NCI-H2227 treated with DMSO at 0.1 percent for 48 hours (cell line): ENCODE results near the gene JCAD.

ENCODE experiments used
- DNase-seq: peaks from one replicate; lab custom pipeline; 2025; lab: John Stamatoyannopoulos, UW

JCAD gene

GRCh38 chr10:30074090-30074489, 14.7 kb upstream of the JCAD start:
- no peak for DNase-seq

- no peak for DNase-seq
Measured at GRCh38 chr10:30073767-30074060, 14.3 kb upstream of the JCAD start.

GRCh38 chr10:30073045-30073766, 13.8 kb upstream of the JCAD start:
- no peak for DNase-seq

- DNase-seq = no peak
Measured at GRCh38 chr10:30072068-30072467, 12.7 kb upstream of the JCAD start.

GRCh38 chr10:30070001-30070685, 10.8 kb upstream of the JCAD start:
- DNase-seq = no peak

GRCh38 chr10:30068492-30069223, 9.3 kb upstream of the JCAD start:
- no peak for DNase-seq

- DNase-seq = no peak
Measured at GRCh38 chr10:30063099-30063498, 3.7 kb upstream of the JCAD start.

GRCh38 chr10:30062582-30062981, 3.2 kb upstream of the JCAD start:
- DNase-seq = no peak

- DNase-seq = no peak
Measured at GRCh38 chr10:30062090-30062489, 2.7 kb upstream of the JCAD start.

GRCh38 chr10:30058570-30059132, 735 bp downstream of the JCAD start:
- no peak for DNase-seq

- no peak for DNase-seq
Measured at GRCh38 chr10:30057894-30058556, 1.4 kb downstream of the JCAD start.

- no peak for DNase-seq
Measured at GRCh38 chr10:30057421-30057841, 2.0 kb downstream of the JCAD start.

- DNase-seq = no peak
Measured at GRCh38 chr10:30056767-30057355, 2.5 kb downstream of the JCAD start.

GRCh38 chr10:30056281-30056680, 3.1 kb downstream of the JCAD start:
- no peak for DNase-seq

GRCh38 chr10:30055226-30055662, 4.1 kb downstream of the JCAD start:
- DNase-seq = no peak

- DNase-seq = no peak
Measured at GRCh38 chr10:30052062-30052461, 7.3 kb downstream of the JCAD start.

GRCh38 chr10:30051220-30051619, 8.2 kb downstream of the JCAD start:
- DNase-seq = peak; percentile 80

GRCh38 chr10:30050411-30050810, 9.0 kb downstream of the JCAD start:
- no peak for DNase-seq

GRCh38 chr10:30048768-30049517, 10.4 kb downstream of the JCAD start:
- DNase-seq = no peak

GRCh38 chr10:30047924-30048531, 11.4 kb downstream of the JCAD start:
- DNase-seq = no peak

- DNase-seq = no peak
Measured at GRCh38 chr10:30047430-30047829, 12.0 kb downstream of the JCAD start.
